HepG2 (cell line): ENCODE data around the gene NME7. TPM values are rescaled to one million over a fixed set of nuclear protein-coding genes. Genes with fewer than 3 reads are reported as not detected.
A peak's percentile ranks its signal among the peaks of the same experiment; 100 is the strongest.

ENCODE experiments used
- ATM ChIP-seq: fragments of 450-650 bp; IDR thresholded peaks from 2 replicates; pipeline ENCODE4 v1.7.1; 2017; ENCODE audit warnings: mild to moderate bottlenecking, borderline replicate concordance
- CBX5 ChIP-seq: sonication (generic); formaldehyde crosslinking; IDR thresholded peaks from 2 replicates; pipeline ENCODE4 v1.4.0; 2020; ENCODE audit warnings: missing genetic modification reagents, borderline replicate concordance
- DRAP1 ChIP-seq: IDR thresholded peaks from 2 replicates; pipeline ENCODE4 v1.6.1; 2016; ENCODE audit warnings: missing genetic modification reagents, missing compliant biosample characterization
- GATAD2A ChIP-seq: IDR thresholded peaks from 2 replicates; pipeline ENCODE4 v1.6.1; 2016
- HNRNPL ChIP-seq: fragments of 200-400 bp; formaldehyde crosslinking; IDR thresholded peaks from 2 replicates; pipeline ENCODE4 v1.6.1; 2017; ENCODE audit warnings: mild to moderate bottlenecking, low read depth, low read length
- JUN ChIP-seq: sonication (generic); formaldehyde crosslinking; IDR thresholded peaks from 2 replicates; pipeline ENCODE4 v1.4.0; 2020; ENCODE audit warnings: mild to moderate bottlenecking, missing genetic modification reagents
- MAF1 ChIP-seq: sonication (generic); formaldehyde crosslinking; IDR thresholded peaks from 2 replicates; pipeline ENCODE4 v1.5.0; 2020; ENCODE audit warnings: missing genetic modification reagents, borderline replicate concordance
- MEIS1 ChIP-seq: sonication (generic); formaldehyde crosslinking; IDR thresholded peaks from 2 replicates; pipeline ENCODE4 v1.9.0; 2021; ENCODE audit warnings: mild to moderate bottlenecking, missing genetic modification reagents, moderate library complexity, borderline replicate concordance
- NCOA1 ChIP-seq: sonication (generic); formaldehyde crosslinking; IDR thresholded peaks from 2 replicates; pipeline ENCODE4 v1.9.0; 2021; ENCODE audit warnings: missing genetic modification reagents
- PBX2 ChIP-seq: IDR thresholded peaks from 2 replicates; pipeline ENCODE4 v1.6.1; 2016; ENCODE audit warnings: control low read depth
- PHF20 ChIP-seq: sonication (generic); formaldehyde crosslinking; IDR thresholded peaks from 2 replicates; pipeline ENCODE4 v1.5.0; 2020; ENCODE audit warnings: mild to moderate bottlenecking, missing genetic modification reagents
- PTBP1 ChIP-seq: fragments of 200-400 bp; formaldehyde crosslinking; IDR thresholded peaks from 2 replicates; pipeline ENCODE4 v1.6.1; 2018; ENCODE audit warnings: low read length, low read depth; ENCODE audit not compliant: poor library complexity, severe bottlenecking
- SKIL ChIP-seq: sonication (generic); formaldehyde crosslinking; IDR thresholded peaks from 2 replicates; pipeline ENCODE4 v1.8.0; 2022; ENCODE audit warnings: missing genetic modification reagents, mild to moderate bottlenecking, moderate library complexity, borderline replicate concordance
- YY1 ChIP-seq: IDR thresholded peaks from 2 replicates; pipeline ENCODE4 v1.6.1; 2011; ENCODE audit warnings: low read length, low read depth, moderate library complexity, mild to moderate bottlenecking; ENCODE audit not compliant: insufficient read depth, insufficient replicate concordance
- ZBTB14 ChIP-seq: sonication (generic); formaldehyde crosslinking; IDR thresholded peaks from 2 replicates; pipeline ENCODE4 v1.4.0; 2020; ENCODE audit warnings: missing genetic modification reagents
- ZNF12 ChIP-seq: sonication (generic); formaldehyde crosslinking; IDR thresholded peaks from 2 replicates; pipeline ENCODE4 v1.5.0; 2020; ENCODE audit warnings: missing genetic modification reagents
- ZNF251 ChIP-seq: sonication (generic); formaldehyde crosslinking; IDR thresholded peaks from 2 replicates; pipeline ENCODE4 v1.9.0; 2021; ENCODE audit warnings: mild to moderate bottlenecking, missing genetic modification reagents
- ZNF709 ChIP-seq: sonication (generic); formaldehyde crosslinking; IDR thresholded peaks from 2 replicates; pipeline ENCODE4 v1.5.0; 2020; ENCODE audit warnings: mild to moderate bottlenecking, missing genetic modification reagents
- ZNF792 ChIP-seq: IDR thresholded peaks from 2 replicates; pipeline ENCODE4 v1.6.1; 2016
- ZNF83 ChIP-seq: sonication (generic); formaldehyde crosslinking; IDR thresholded peaks from 2 replicates; pipeline ENCODE4 v1.4.0; 2020; ENCODE audit warnings: missing genetic modification reagents, mild to moderate bottlenecking, borderline replicate concordance
- polyA plus RNA-seq, 8 experiments: library from polyadenylated mRNA; depleted of rRNA in 3 of 8; stranded (reverse) in 7 of 8; unstranded in 1 of 8; fragments of >200 nt; fragmentation: Illumina TruSeq in 4 of 8; extraction: Trizol in 4 of 8; gene quantifications; 2 replicates each; pipeline versions ENCODE4 v1.2.1 to v1.2.3, GENCODE V29; 2011 to 2016; ENCODE audit warnings: low read depth in 4 of 8, missing spikeins in 1 of 8, mixed read lengths in 1 of 8; ENCODE audit not compliant: insufficient read depth in 1 of 8
- total RNA-seq, 5 experiments: library from RNA; depleted of rRNA; stranded (reverse); fragments of >200 nt; fragmentation: Illumina TruSeq; extraction: Trizol; gene quantifications; 2 replicates each; pipeline ENCODE4 v1.2.3, GENCODE V29; 2016; ENCODE audit warnings: low read depth in 1 of 5

Gene NME7
- total and polyA plus RNA-seq, 2 of the 13 experiments (the other 11 are each of a cell fraction or from before 2014, with no cell fraction given): 9.4 to 22.5 TPM

- TF ChIP-seq YY1 (peak; percentile 82), ZNF709 (CRISPR knock-in tag) (peak; percentile 48; the same call in 1 of the 2 replicates), ZNF12 (no peak; the same call in 1 of the 2 replicates), HNRNPL (no peak), CBX5 (CRISPR knock-in tag) (peak; percentile 86; the same call in 1 of the 2 replicates), GATAD2A (peak; percentile 88), ZNF83 (CRISPR knock-in tag) (no peak), JUN (CRISPR knock-in tag) (peak; percentile 48; the same call in 1 of the 2 replicates), ZBTB14 (CRISPR knock-in tag) (peak; percentile 41; the same call in 1 of the 2 replicates), PBX2 (peak; percentile 45), MAF1 (CRISPR knock-in tag) (0 out of 2 replicates have a peak, but pooled peaks have one; percentile 62), ZNF251 (CRISPR knock-in tag) (no peak), PHF20 (CRISPR knock-in tag) (no peak), DRAP1 (CRISPR knock-in tag) (peak; percentile 32; the same call in 1 of the 2 replicates), MEIS1 (CRISPR knock-in tag) (no peak), NCOA1 (CRISPR knock-in tag) (peak; percentile 88), ZNF792 (peak; percentile 67; the same call in 1 of the 2 replicates), PTBP1 (no peak), ATM (no peak), SKIL (peak; percentile 88)
Observed at GRCh38 chr1:169115891-169116585, 251.6 kb downstream of the NME7 start (continued).
